ENCODE data around the gene CYP51A1.
"Not testable (repeated sequence)": the region's sequence is repeated elsewhere in the genome, so short reads cannot be mapped to it uniquely, and the experiment has no call there.

The CYP51A1 gene

DNA sequence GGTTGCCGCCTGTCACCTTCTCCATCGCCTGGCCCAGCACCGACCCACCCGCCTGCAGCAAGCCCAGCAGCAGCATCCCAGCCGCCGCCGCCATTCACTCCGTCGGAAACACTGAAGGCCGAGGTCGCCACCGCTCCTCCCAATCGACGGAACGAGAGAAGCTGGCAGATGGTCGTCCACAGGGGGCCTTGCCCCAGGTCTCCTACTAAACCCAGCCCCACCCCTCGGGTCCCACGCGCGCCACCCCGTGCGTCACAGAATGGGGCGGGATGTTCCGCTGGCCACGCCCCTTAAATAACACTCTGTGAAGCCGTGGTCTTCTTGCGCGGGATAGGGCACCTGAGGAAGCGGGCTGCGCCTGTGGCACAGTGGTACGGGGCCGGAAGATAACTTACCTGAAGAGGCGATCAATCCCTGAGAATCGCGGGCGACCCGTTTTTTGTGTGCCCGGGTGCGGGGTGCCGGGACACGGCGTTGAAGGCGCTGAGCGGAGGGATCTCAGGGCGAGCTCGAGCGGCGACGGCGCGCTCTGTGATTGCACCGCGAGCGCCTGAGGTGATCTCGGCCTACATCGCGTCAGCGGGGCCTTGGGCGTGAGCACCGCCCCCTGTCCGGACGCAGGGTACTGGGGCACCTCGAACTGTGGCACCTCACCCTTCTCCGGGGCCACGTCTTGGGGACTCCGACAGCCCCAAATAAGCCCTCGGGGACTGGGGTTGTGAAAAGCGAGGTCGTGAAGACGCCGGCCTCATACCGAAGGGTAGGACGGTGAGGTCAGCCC lies at the start of gene CYP51A1:
Gene CYP51A1, minus strand, starts transcription at position 207 of the 781 bp plus-strand sequence. Its CDS starts 113 bp downstream, at position 94.
- DNase-seq, result peak; percentile 80 to 99 (median 94)

DNA sequence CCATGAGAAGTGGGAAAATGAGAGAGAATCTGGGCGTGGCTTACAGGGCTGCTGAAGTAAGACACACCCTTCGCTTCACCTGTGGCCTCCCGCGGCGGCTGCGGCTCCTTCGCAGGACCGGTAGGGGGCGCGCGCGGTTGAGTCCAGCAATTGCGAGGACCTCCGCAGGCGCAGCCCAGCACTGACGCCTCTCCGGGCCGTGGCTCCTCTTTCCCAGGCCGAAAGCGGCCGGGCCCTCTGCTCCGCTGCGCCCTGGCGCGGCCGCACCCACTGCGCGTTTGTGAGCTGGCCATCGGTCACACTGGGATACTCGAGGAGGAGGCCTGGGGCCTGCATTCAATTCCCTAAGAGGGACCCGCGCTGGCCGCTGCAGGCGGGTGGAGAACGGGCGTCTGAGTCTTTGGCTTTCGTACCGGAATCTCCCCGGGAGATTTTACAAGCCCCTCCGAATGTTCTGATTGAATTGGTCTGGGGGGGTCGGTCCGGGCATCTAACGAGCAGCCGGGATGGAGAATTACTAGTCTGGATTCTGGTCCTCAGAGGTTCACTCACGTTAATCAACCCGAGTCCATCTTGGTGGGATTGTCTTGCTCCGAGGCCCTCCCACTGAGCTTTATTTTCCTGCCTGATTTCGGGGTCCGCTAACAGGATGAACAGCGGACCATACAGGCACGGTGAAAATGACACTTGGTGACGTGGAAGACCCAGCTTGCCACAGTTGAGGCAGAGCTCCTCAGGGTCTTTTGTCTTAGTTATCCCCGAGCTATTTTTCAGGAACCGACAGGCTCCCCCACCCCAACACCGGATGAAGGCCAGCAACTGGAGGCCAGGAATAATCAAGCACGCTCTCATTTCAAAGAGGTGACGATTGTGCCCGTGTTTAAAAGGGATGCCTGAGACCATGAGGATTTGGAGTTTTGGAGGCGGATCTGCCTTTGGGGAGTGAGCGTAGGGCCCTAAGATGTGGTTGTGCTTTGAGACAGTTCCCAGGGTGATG lies 44.9 kb upstream of the CYP51A1 start, which contains the start of gene LRRD1:
Gene LRRD1, minus strand, starts transcription at position 215 of the 997 bp plus-strand sequence. CDS start 13,940 bp downstream, outside the sequence.
- DNase-seq, result peak; percentile 17 to 86 (median 78)

- DNase-seq, result no peak
These were observed 43.1 kb upstream of the CYP51A1 start for GRCh38 chr7:92177362-92177761.

GRCh38 chr7:92169529-92169928 lies 35.3 kb upstream of the CYP51A1 start:
- not testable (repeated sequence) for DNase-seq

DNA sequence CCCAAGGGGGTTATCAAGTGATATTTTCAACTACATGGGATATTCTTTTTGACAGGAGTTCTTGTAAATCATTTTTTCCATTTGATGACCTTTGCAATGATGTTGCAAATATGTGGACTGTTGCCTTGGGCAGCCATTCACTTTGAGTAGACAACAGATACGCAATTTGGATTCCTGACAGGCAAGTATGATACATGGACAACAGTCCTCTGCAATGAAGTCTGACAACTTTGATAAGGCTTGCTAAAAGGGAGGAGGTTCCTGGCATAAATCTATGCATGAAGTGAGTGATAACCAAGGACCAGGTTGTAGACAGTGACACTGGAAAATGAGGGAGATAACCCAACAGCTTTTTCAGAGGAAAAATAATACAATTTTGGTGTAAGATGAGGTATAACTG lies 27.0 kb upstream of the CYP51A1 start:
- no peak for DNase-seq

DNA sequence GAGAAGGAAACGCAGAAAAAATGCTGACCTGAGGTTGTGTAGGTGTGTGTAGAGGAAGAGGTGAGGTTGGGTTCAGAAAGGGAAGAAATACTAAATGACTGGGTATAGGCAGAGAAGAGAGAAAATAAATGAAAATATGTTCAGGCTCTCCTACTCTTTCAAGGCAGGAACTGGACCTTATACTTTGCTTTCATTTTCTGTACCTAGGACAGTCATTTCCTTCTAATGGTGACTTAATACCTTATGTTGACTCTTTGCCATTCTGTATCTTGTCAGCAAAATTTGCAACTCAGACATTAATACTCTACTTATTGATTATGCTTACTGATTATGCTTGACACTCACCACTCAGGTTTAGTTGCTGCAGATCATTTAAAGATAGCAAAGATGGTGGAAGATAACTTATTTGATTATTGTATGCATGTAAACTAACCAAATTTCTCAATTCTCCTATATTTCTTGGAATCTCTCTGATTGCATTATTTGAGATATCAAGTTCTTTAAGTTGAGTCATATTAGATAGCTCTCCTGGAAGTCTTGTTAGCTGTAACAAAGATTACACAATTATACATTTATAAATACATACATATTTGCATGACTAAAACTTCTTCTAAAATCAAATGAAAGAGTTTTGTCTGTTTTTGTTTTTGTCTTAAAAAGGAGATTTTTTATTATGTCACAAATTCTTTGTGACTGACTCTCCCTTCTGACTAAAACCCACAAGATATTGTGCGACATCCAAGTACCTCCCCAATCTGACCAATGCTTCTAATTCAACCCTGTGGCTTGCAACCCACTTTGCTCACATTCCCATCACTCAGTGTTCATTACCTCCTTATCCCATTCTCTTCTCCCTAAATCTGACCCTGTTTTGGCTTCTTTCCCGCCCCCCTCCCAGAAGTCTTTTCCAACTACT lies 24.6 kb upstream of the CYP51A1 start:
- no peak for DNase-seq

GRCh38 chr7:92156990-92157389 lies 22.7 kb upstream of the CYP51A1 start:
- DNase-seq, result no peak

DNA sequence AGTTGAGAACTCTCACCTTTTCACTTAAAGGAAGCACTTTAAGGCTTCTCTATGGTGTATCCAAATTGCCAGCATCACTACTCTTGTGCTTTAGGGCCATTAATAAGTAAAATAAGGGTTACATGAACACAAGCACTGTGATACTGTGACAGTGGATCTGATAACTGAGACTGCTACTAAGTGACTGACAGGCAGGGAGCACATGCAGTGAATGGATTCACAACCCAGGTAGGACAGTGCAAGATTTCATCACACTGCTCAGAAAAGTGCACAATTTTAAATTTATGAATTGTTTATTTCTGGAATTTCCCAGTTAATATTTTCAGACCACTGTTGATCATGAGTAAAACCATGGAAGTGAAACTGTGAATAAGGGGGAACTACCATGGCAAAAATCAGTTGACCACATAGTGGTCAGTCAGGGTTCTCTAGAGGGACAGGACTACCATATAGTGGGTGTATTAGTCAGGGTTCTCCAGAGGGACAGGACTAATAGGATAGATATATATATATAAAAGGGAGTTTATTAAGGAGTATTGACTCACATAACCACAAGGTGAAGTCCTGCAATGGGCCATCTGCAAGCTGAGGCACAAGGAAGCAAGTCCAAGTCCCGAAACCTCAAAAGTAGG lies 20.9 kb upstream of the CYP51A1 start:
- no peak for DNase-seq

DNA sequence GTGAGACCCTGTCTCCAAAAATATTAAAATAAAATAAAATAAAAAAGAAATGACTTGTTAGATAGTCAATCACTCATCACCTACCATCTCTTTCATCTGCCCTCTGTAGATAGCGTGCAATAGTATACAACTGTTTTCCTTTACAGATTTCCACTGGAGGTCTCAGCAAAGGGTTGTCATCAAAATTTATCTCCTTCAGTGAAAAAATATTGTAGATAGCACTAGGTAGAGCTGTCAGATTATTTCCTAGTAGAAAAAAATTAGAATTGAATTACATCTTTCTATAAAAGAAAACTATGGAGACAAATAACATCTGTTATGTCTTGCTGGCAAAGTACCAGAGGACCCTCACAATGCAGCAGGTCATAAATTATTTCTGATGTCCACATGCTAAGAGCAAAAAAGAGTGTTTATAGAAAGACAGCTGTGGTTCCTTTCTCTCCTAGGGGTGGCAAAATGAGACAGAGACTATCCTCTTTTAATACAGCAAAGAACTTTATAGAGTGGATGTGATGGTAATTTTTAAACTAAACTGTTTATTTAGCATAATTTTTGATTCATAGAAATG lies 16.3 kb upstream of the CYP51A1 start:
- no peak for DNase-seq

- no peak for DNase-seq
These were observed 15.5 kb upstream of the CYP51A1 start for GRCh38 chr7:92149736-92150239.

- DNase-seq, result not testable (repeated sequence)
These were observed 9.1 kb upstream of the CYP51A1 start for GRCh38 chr7:92143192-92143880.

DNA sequence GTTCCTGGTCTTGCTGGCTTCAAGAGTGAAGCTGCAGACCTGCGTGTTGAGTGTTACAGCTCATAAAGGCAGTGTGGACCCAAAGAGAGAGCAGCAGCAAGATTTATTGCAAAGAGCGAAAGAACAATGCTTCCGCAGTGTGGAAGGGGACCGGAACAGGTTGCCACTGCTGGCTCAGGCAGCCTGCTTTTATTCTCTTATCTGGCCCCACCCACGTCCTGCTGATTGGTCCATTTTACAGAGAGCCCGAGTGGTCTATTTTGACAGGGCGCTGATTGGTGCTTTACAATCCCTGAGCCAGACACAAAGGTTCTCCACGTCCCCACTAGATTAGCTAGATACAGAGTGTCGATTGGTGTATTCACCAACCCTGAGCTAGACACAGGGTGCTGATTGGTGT lies 8.5 kb upstream of the CYP51A1 start:
- DNase-seq, result not testable (repeated sequence)

- DNase-seq, result no peak
These were observed 6.9 kb upstream of the CYP51A1 start for GRCh38 chr7:92141161-92141560.

DNA sequence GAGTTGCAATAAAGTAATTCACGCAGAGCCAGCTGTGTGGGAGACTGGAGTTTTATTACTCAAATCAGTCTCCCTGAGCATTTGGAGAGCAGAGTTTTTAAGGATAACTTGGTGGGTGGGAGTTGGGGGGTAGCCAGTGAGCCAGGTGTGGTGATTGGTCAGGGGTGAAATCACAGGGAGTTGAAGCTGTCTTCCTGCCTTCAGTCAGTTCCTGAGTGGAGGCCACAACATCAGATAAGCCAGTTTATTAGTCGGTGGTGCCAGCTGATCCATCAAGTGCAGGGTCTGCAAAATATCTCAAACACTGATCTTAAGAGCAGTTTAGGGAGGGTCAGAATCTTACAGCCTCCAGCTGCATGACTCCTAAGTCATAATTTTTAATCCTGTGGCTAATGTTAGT lies 3.3 kb upstream of the CYP51A1 start:
- DNase-seq, result no peak

GRCh38 chr7:92135052-92135889 lies 994 bp upstream of the CYP51A1 start:
- peak in 5 of 14 donors; percentile 27 to 70 (median 50) for DNase-seq

GRCh38 chr7:92133737-92134270 lies 473 bp downstream of the CYP51A1 start:
- DNase-seq, result peak in 13 of 14 donors; percentile 46 to 84 (median 73)

- no peak for DNase-seq
These were observed 1.0 kb downstream of the CYP51A1 start for GRCh38 chr7:92133133-92133736.

DNA sequence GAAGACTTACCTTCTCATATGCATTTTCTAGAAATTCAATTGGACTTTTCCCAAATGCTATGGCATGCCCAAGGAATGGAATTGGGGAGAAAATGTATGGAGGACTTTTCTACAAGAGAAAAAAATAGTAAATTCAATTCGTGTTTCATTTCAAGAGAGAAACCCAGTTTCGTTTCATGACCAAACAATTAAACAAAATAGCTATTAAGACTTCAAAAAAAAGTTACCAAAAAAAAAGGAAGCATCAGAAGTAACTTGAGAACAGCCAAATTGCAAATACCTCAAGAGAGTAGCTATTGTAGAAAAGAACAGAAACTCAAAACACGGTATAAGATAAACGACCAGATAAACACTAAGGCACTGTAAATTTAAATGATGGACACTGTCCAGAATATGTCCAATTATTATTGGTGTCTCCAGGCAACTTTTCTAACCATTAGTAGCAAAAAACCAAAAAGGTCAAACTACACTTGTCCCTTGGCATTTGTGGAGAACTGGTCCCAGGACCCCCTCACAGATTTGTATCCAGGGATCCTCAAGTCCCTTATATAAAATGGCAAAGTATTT lies 2.4 kb downstream of the CYP51A1 start:
- no peak for DNase-seq
